Body of pancreas (tissue), 4 donors: ENCODE results near the gene GPSM3. TPM values are rescaled to one million over a fixed set of nuclear protein-coding genes. Genes with fewer than 3 reads are reported as not detected.

ENCODE experiments used
- ATAC-seq: fragments of 150-250 bp; one replicate; pipeline ENCODE4 v1.9.1; 2016
- DNase-seq, 4 donors: peaks; one replicate each; pipeline ENCODE4 v3.0.0-alpha.2; 2019
- H3K27ac ChIP-seq, 4 donors: fragments of 200-600 bp; sonication (generic); 1 replicate in 3 of 4; 2 replicates in 1 of 4; pipeline versions ENCODE4 v1.5.1 to v1.6.1; 2016 to 2019; ENCODE audit warnings: mild to moderate bottlenecking in 1 of 4, mixed read lengths in 1 of 4, moderate library complexity in 1 of 4
- H3K27me3 ChIP-seq, 2 donors: fragments of 200-600 bp; sonication (generic); one replicate each; pipeline ENCODE4 v1.6.0; 2016; ENCODE audit warnings: mild to moderate bottlenecking in 1 of 2
- H3K36me3 ChIP-seq, 2 donors: fragments of 200-600 bp; sonication (generic); replicated peaks in 1 of 2; 2 replicates each; pipeline ENCODE4 v1.5.1; 2016; ENCODE audit warnings: low read depth in 2 of 2; ENCODE audit not compliant: insufficient read depth in 1 of 2
- H3K4me1 ChIP-seq: fragments of 200-600 bp; sonication (generic); one replicate; pipeline ENCODE4 v1.6.0; 2016
- H3K4me3 ChIP-seq, 2 donors: fragments of 200-600 bp; sonication (generic); 1 replicate in 1 of 2; 2 replicates in 1 of 2; pipeline ENCODE4 v1.5.1; 2016 to 2019
- H3K9me3 ChIP-seq, 3 donors: fragments of 200-600 bp; sonication (generic); 1 replicate in 2 of 3; 2 replicates in 1 of 3; pipeline ENCODE4 v1.5.1; 2016
- POLR2A ChIP-seq, 3 donors: fragments of 450-650 bp; IDR thresholded peaks; one replicate each; pipeline ENCODE4 v1.6.1; 2016; ENCODE audit warnings: antibody characterized with exemption in 3 of 3, mild to moderate bottlenecking in 2 of 3
- WGBS, 2 donors: methylation state at CpG; one replicate each; pipeline ENCODE4 v1.1.5; 2017; 5-methylcytosine and 5-hydroxymethylcytosine counted together
- intact Hi-C: fragments of 100-400 bp; cut with DNase I; formaldehyde crosslinking; loops from one replicate; pipeline ENCODE4 v1.15.1; 2023
- total RNA-seq, 2 donors: library from RNA; depleted of rRNA; stranded (reverse); fragments of >200 nt; gene quantifications; one replicate each; pipeline ENCODE4 v1.1.0, GENCODE V29; 2016
- TF ChIP-seq, protein P1 (sequence below), 7 experiments: fragments of 450-650 bp in 4 of 7; fragments of 200-600 bp in 3 of 7; sonication (generic) in 3 of 7; IDR thresholded peaks; one replicate each; pipeline ENCODE4 v1.5.1; 2016 to 2019; ENCODE audit warnings: antibody characterized with exemption in 7 of 7

The GPSM3 gene
- total RNA-seq, 2 donors from 2014 or later = 1.3 to 6.0 TPM

DNA sequence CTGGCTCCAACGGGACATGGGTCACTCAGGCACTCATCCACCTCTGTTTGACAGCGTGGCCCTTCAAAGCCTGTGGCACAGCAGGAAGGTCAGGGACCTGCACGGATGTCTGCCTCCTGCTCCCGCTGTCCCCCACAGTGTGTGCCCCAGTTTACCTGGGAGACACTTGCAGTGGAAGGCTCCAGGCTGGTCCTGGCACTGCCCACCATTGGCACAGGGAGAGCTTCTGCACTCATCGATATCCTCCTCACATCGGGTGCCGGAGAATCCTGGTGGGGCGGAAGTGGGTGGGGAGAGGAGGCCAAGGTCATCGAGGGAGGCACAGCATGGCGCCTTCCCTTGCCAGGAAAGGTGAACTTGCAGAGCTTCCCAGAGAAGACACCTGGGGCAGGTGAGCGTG lies 24.6 kb upstream of the GPSM3 start:
- H3K27me3 ChIP-seq = no peaks in the 10 kb centered on the region
- no peaks in the 10 kb centered on the region for H3K9me3 ChIP-seq
- no peak overlapping the region for H3K27ac ChIP-seq
- TF ChIP-seq, protein P1, sequence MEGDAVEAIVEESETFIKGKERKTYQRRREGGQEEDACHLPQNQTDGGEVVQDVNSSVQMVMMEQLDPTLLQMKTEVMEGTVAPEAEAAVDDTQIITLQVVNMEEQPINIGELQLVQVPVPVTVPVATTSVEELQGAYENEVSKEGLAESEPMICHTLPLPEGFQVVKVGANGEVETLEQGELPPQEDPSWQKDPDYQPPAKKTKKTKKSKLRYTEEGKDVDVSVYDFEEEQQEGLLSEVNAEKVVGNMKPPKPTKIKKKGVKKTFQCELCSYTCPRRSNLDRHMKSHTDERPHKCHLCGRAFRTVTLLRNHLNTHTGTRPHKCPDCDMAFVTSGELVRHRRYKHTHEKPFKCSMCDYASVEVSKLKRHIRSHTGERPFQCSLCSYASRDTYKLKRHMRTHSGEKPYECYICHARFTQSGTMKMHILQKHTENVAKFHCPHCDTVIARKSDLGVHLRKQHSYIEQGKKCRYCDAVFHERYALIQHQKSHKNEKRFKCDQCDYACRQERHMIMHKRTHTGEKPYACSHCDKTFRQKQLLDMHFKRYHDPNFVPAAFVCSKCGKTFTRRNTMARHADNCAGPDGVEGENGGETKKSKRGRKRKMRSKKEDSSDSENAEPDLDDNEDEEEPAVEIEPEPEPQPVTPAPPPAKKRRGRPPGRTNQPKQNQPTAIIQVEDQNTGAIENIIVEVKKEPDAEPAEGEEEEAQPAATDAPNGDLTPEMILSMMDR (IDR thresholded peaks at IDR 0.05) = no peak
- no peak for TF ChIP-seq POLR2A (IDR thresholded peaks at IDR 0.05)
- H3K4me3 ChIP-seq = no peak overlapping the region
- intact Hi-C loops = no loop called here
- no peaks in the 10 kb centered on the region for H3K4me1 ChIP-seq
- DNase-seq (no peak), ATAC-seq (no peak)
- 74 to 82% methylated on average over 10 to 11 of the region's 11 CpGs for WGBS, 2 donors
- H3K36me3 ChIP-seq = no peaks in the 10 kb centered on the region

DNA sequence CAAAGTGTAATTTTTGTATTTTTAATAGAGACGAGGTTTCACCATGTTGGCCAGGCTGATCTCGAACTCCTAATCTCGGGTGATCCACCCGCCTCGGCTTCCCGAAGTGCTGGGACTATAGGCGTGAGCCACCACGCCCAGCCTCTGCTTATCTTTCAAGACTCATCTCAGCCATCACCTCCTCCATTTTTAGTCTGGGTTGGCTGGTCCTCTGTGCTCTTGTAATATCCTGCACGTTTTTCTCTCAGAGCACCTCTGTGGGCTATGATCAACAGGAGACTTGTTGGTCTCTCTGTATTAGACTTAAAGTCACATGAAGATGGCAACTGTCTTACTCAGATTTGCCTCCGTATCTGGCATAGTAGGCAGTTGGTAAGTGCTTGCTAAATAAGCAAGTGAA lies 23.8 kb upstream of the GPSM3 start:
- Histone ChIP-seq H3K4me3 (no peak overlapping the region), H3K27ac (no peak overlapping the region), H3K27me3 (no peaks in the 10 kb centered on the region), H3K4me1 (no peaks in the 10 kb centered on the region), H3K9me3 (no peaks in the 10 kb centered on the region), H3K36me3 (no peaks in the 10 kb centered on the region)
- WGBS, 2 donors = 66 to 67% methylated on average over 10 of the region's 10 CpGs
- no peak for DNase-seq
- intact Hi-C loops = no loop called here
- TF ChIP-seq POLR2A (IDR thresholded peaks at IDR 0.05) = no peak
- TF ChIP-seq, protein P1 (IDR thresholded peaks at IDR 0.05) = no peak
- no peak for ATAC-seq

DNA sequence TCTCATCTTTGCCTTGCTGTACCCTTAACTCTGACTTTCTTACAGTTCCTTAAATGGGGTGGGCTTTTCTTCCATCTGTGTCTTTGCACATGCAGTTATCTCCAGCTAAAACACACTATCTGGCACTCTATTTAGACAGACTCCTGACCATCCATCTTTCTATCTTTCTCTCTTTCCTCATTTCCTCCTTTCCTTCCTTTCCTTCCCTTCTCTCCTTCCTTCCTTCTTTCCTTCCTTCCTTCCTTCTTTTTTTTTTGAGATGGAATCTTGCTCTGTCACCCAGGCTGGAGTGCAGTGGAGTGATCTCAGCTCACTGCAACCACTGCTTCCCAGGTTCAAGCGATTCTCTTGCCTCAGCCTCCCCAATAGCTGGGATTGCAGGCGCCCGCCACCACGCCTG lies 23.2 kb upstream of the GPSM3 start:
- H3K36me3 ChIP-seq = no peaks in the 10 kb centered on the region
- TF ChIP-seq, protein P1 (IDR thresholded peaks at IDR 0.05) = no peak
- no peak for TF ChIP-seq POLR2A (IDR thresholded peaks at IDR 0.05)
- no peaks in the 10 kb centered on the region for H3K9me3 ChIP-seq
- H3K27ac ChIP-seq = no peak overlapping the region
- WGBS, 2 donors = 89 to 96% methylated on average over 4 of the region's 4 CpGs
- H3K27me3 ChIP-seq = no peaks in the 10 kb centered on the region
- H3K4me1 ChIP-seq = no peaks in the 10 kb centered on the region
- DNase-seq (no peak), ATAC-seq (no peak)
- no peak overlapping the region for H3K4me3 ChIP-seq
- intact Hi-C loops = no loop called here

DNA sequence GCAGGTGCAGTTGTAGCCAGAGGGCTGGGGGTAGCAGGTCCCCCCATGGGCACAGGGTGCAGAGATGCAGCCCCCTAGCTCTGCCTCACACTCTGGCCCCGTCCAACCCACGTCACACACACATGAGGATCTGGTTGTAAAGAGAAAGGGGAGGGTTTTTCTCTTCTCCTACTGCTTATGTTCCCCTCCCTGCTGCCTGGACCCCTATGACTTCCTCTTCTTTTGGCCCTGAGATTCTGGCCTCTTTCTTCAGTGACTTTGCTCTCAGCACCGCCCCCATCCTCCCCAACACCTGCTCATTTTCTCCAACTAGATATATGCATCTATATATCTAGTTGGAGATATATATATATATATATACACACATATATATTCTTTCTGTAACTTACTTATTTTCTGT lies 21.7 kb upstream of the GPSM3 start:
- no peak for TF ChIP-seq POLR2A (IDR thresholded peaks at IDR 0.05)
- TF ChIP-seq, protein P1 (IDR thresholded peaks at IDR 0.05) = no peak
- no peak for ATAC-seq

DNA sequence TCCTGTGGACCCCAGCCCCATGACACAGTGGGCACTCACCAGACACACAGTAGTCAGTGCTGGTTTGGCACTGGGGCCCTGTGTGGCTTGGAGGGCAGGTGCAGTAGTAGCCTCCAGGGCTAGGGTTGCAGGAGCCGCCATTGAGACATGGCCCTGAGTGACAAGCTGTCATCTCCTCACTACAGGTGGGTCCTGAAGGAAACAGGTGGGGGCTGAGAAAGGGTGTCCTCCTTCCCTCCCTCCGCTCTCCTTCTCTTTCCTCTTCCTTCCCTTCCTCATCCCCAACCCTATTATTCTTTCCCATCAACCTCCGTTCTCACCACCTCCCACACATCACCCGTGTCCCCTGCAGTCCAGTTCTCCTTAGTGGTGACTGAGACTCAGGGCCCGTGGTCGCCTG lies 21.2 kb upstream of the GPSM3 start:
- 78 to 80% methylated on average over 6 of the region's 6 CpGs for WGBS, 2 donors
- H3K36me3 ChIP-seq = no peaks in the 10 kb centered on the region
- intact Hi-C loops = no loop called here

More for the DNA sequence above, 21.7 kb upstream of the GPSM3 start:
- H3K9me3 ChIP-seq = no peaks in the 10 kb centered on the region
- H3K27me3 ChIP-seq = no peaks in the 10 kb centered on the region
- no peak for DNase-seq
- WGBS, 2 donors = 66 to 67% methylated on average over 3 of the region's 3 CpGs
- no peaks in the 10 kb centered on the region for H3K36me3 ChIP-seq
- H3K27ac ChIP-seq = no peak overlapping the region
- H3K4me1 ChIP-seq = no peaks in the 10 kb centered on the region
- no peak overlapping the region for H3K4me3 ChIP-seq
- intact Hi-C loops = no loop called here

More for the DNA sequence above, 21.2 kb upstream of the GPSM3 start:
- Histone ChIP-seq H3K27ac (no peak overlapping the region), H3K9me3 (no peaks in the 10 kb centered on the region), H3K4me3 (no peak overlapping the region), H3K27me3 (no peaks in the 10 kb centered on the region), H3K4me1 (no peaks in the 10 kb centered on the region)
- ATAC-seq (no peak), DNase-seq (no peak)
- TF ChIP-seq POLR2A (IDR thresholded peaks at IDR 0.05) = no peak
- TF ChIP-seq, protein P1 (IDR thresholded peaks at IDR 0.05) = no peak
